WTC11 (cell line): ENCODE measurements around the gene FGR. TPM values are rescaled to one million over a fixed set of nuclear protein-coding genes. Genes with fewer than 3 reads are reported as not detected.
A peak's percentile ranks its signal among the peaks of the same experiment; 100 is the strongest.
"Not testable (repeated sequence)": the region's sequence is repeated elsewhere in the genome, so short reads cannot be mapped to it uniquely, and the experiment has no call there.

Experiments used
- ATAC-seq: fragments of 200-7000 bp; cut with Tn5 transposase; 2 replicates; pipeline ENCODE4 v1.10.0; 2021; ENCODE audit warnings: mild to moderate bottlenecking, moderate library complexity
- CTCF ChIA-PET: fragments of 300-600 bp; sonication (Branson Sonifier 250); formaldehyde crosslinking; loops from one replicate; lab custom pipeline; 2021; ENCODE audit warnings: antibody characterized with exemption; lab: Charles Lee
- POLR2A ChIA-PET: fragments of 350-600 bp; sonication (Branson Sonifier 250); formaldehyde crosslinking; loops from one replicate; lab custom pipeline; 2021; ENCODE audit warnings: antibody characterized with exemption; lab: Charles Lee
- DNase-seq: peaks from one replicate; pipeline ENCODE4 v3.0.0; 2021; ENCODE audit warnings: low spot score
- H3K27ac Mint-ChIP-seq: 2 replicates; pipeline ENCODE4 v1.8.0; 2021; ENCODE audit warnings: mixed read lengths
- H3K27me3 Mint-ChIP-seq: 2 replicates; pipeline ENCODE4 v1.8.0; 2021; ENCODE audit warnings: low read depth, mild to moderate bottlenecking, moderate library complexity, mixed read lengths
- H3K36me3 Mint-ChIP-seq: 2 replicates; pipeline ENCODE4 v1.8.0; 2021; ENCODE audit warnings: mixed read lengths
- H3K4me1 Mint-ChIP-seq: 2 replicates; pipeline ENCODE4 v1.8.0; 2022; ENCODE audit warnings: mixed read lengths
- H3K4me3 Mint-ChIP-seq: 2 replicates; pipeline ENCODE4 v1.8.0; 2021; ENCODE audit warnings: mild to moderate bottlenecking, moderate library complexity, mixed read lengths
- H3K9me3 Mint-ChIP-seq: 2 replicates; pipeline ENCODE4 v1.8.0; 2021; ENCODE audit warnings: mixed read lengths
- CREB1 ChIP-seq: sonication (generic); formaldehyde crosslinking; IDR thresholded peaks from 2 replicates; pipeline ENCODE4 v1.8.0; 2023; ENCODE audit warnings: mild to moderate bottlenecking, missing genetic modification reagents
- CREM ChIP-seq: sonication (generic); formaldehyde crosslinking; IDR thresholded peaks from 2 replicates; pipeline ENCODE4 v1.8.1; 2022; ENCODE audit warnings: mild to moderate bottlenecking, missing genetic modification reagents, moderate library complexity
- ESRRA ChIP-seq: sonication (generic); formaldehyde crosslinking; IDR thresholded peaks from 2 replicates; pipeline ENCODE4 v1.8.1; 2022; ENCODE audit warnings: mild to moderate bottlenecking, missing genetic modification reagents, borderline replicate concordance
- GABPB1 ChIP-seq: sonication (generic); formaldehyde crosslinking; IDR thresholded peaks from 2 replicates; pipeline ENCODE4 v1.8.1; 2023; ENCODE audit warnings: mild to moderate bottlenecking, missing genetic modification reagents
- MXD4 ChIP-seq: fragments of 250-450 bp; sonication (Bioruptor Pico); IDR thresholded peaks from 2 replicates; pipeline ENCODE4 v1.8.0; 2021; ENCODE audit warnings: mild to moderate bottlenecking, moderate library complexity, borderline replicate concordance
- MYBL2 ChIP-seq: sonication (generic); formaldehyde crosslinking; IDR thresholded peaks from 2 replicates; pipeline ENCODE4 v1.8.1; 2023; ENCODE audit warnings: mild to moderate bottlenecking, moderate library complexity, missing genetic modification reagents
- NFYB ChIP-seq: sonication (generic); formaldehyde crosslinking; conservative IDR thresholded peaks from 2 replicates; pipeline ENCODE4 v1.8.0; 2022; ENCODE audit warnings: low read depth, missing genetic modification reagents
- NR3C1 ChIP-seq: sonication (generic); formaldehyde crosslinking; conservative IDR thresholded peaks from 2 replicates; pipeline ENCODE4 v1.8.1; 2023; ENCODE audit warnings: low read depth, mild to moderate bottlenecking, missing genetic modification reagents
- RELA ChIP-seq: sonication (generic); formaldehyde crosslinking; IDR thresholded peaks from 2 replicates; pipeline ENCODE4 v1.8.1; 2022; ENCODE audit warnings: missing genetic modification reagents, mild to moderate bottlenecking, borderline replicate concordance
- SMAD4 ChIP-seq: sonication (generic); formaldehyde crosslinking; IDR thresholded peaks from 2 replicates; pipeline ENCODE4 v1.8.0; 2022; ENCODE audit warnings: mild to moderate bottlenecking, missing genetic modification reagents
- TEAD1 ChIP-seq: sonication (generic); formaldehyde crosslinking; IDR thresholded peaks from 2 replicates; pipeline ENCODE4 v1.8.0; 2022; ENCODE audit warnings: mild to moderate bottlenecking, missing genetic modification reagents
- ZBTB21 ChIP-seq: sonication (generic); formaldehyde crosslinking; IDR thresholded peaks from 2 replicates; pipeline ENCODE4 v1.8.1; 2023; ENCODE audit warnings: mild to moderate bottlenecking, missing genetic modification reagents, borderline replicate concordance
- ZNF396 ChIP-seq: fragments of 250-450 bp; sonication (Bioruptor Pico); IDR thresholded peaks from 2 replicates; pipeline ENCODE4 v1.8.0; 2021; ENCODE audit warnings: mild to moderate bottlenecking, moderate library complexity, borderline replicate concordance
- ZNF416 ChIP-seq: fragments of 250-450 bp; sonication (Bioruptor Pico); IDR thresholded peaks from 2 replicates; pipeline ENCODE4 v1.9.0; 2021; ENCODE audit warnings: mild to moderate bottlenecking, inconsistent platforms
- ZNF671 ChIP-seq: fragments of 250-450 bp; sonication (Bioruptor Pico); IDR thresholded peaks from 2 replicates; pipeline ENCODE4 v1.8.0; 2021; ENCODE audit warnings: mild to moderate bottlenecking
- total RNA-seq: library from RNA; stranded (reverse); gene quantifications from 3 replicates; pipeline ENCODE4 v1.2.3, GENCODE V29; 2021
- TF ChIP-seq, protein P1 (sequence below): sonication (generic); formaldehyde crosslinking; IDR thresholded peaks from 2 replicates; pipeline ENCODE4 v1.8.1; 2023; ENCODE audit warnings: mild to moderate bottlenecking, missing genetic modification reagents
- TF ChIP-seq, protein P2 (sequence below): fragments of 250-450 bp; sonication (Bioruptor Pico); IDR thresholded peaks from 2 replicates; pipeline ENCODE4 v1.9.0; 2021; ENCODE audit warnings: mild to moderate bottlenecking
- TF ChIP-seq, protein P3 (sequence below): fragments of 200-600 bp; IDR thresholded peaks from 2 replicates; pipeline ENCODE4 v1.8.0; 2022; ENCODE audit warnings: antibody characterized with exemption
- TF ChIP-seq, protein P4 (sequence below): sonication (generic); formaldehyde crosslinking; IDR thresholded peaks from 2 replicates; pipeline ENCODE4 v1.8.1; 2022; ENCODE audit warnings: low read depth, missing genetic modification reagents, borderline replicate concordance
- TF ChIP-seq, protein P5 (sequence below): sonication (generic); formaldehyde crosslinking; IDR thresholded peaks from 2 replicates; pipeline ENCODE4 v1.8.0; 2023; ENCODE audit warnings: missing genetic modification reagents
- TF ChIP-seq, protein P6 (sequence below): sonication (generic); formaldehyde crosslinking; conservative IDR thresholded peaks from 2 replicates; pipeline ENCODE4 v1.8.1; 2022; ENCODE audit warnings: mild to moderate bottlenecking, missing genetic modification reagents

The FGR gene
- total RNA-seq, 1 experiment from 2014 or later: 0.77 TPM

DNA sequence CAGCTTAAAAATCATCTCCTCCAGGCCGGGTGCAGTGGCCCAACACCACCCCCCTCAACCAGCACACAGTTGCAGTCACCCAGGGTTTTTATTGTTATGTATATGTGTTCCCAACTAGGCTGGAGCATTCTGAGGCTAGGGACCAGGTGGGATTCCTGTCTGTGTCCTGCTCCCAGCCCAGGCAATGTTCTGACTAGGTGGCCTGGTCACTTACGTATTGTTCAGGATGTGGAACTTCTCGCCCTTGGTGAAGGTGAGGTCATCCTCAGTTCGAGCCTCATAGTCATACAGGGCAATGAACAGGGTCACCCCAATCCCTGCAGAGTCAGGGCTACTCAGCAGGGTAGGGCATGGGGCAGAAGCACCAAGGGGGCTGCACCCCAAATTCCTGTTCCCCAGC is 12.2 kb downstream of the FGR start:
- Mint-ChIP-seq H3K9me3 (no peaks in the 10 kb centered on the region), H3K36me3 (no peaks in the 10 kb centered on the region), H3K4me3 (no peak overlapping the region), H3K4me1 (peaks cover 15% of the 10 kb centered on the region), H3K27ac (no peak overlapping the region), H3K27me3 (no peaks in the 10 kb centered on the region)
- ChIA-PET POLR2A (no interaction called here), CTCF (interaction anchor here (0.5 to 2.6 kb wide), 6 partner anchors 19 to 255 kb away, joined by 3 to 16 read pairs (median 6); no protein-coding TSS in a partner anchor)
- peak; percentile 84 for ATAC-seq
- no peak for DNase-seq
- TF ChIP-seq MYBL2 (CRISPR knock-in tag): no peak
- no peak for TF ChIP-seq MXD4 (CRISPR knock-in tag)
- no peak for TF ChIP-seq ZBTB21 (CRISPR knock-in tag)
- TF ChIP-seq, protein P1, sequence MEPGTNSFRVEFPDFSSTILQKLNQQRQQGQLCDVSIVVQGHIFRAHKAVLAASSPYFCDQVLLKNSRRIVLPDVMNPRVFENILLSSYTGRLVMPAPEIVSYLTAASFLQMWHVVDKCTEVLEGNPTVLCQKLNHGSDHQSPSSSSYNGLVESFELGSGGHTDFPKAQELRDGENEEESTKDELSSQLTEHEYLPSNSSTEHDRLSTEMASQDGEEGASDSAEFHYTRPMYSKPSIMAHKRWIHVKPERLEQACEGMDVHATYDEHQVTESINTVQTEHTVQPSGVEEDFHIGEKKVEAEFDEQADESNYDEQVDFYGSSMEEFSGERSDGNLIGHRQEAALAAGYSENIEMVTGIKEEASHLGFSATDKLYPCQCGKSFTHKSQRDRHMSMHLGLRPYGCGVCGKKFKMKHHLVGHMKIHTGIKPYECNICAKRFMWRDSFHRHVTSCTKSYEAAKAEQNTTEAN (CRISPR knock-in tag): no peak
- TF ChIP-seq, protein P2, sequence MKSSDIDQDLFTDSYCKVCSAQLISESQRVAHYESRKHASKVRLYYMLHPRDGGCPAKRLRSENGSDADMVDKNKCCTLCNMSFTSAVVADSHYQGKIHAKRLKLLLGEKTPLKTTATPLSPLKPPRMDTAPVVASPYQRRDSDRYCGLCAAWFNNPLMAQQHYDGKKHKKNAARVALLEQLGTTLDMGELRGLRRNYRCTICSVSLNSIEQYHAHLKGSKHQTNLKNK (CRISPR knock-in tag): no peak
- TF ChIP-seq RELA (CRISPR knock-in tag): no peak
- TF ChIP-seq ZNF416: no peak
- no peak for TF ChIP-seq CREB1 (CRISPR knock-in tag)
- no peak for TF ChIP-seq ZNF396 (CRISPR knock-in tag)
- TF ChIP-seq SMAD4: no peak
- TF ChIP-seq NR3C1 (CRISPR knock-in tag): no peak
- TF ChIP-seq CREM (CRISPR knock-in tag): no peak
- TF ChIP-seq, protein P3, sequence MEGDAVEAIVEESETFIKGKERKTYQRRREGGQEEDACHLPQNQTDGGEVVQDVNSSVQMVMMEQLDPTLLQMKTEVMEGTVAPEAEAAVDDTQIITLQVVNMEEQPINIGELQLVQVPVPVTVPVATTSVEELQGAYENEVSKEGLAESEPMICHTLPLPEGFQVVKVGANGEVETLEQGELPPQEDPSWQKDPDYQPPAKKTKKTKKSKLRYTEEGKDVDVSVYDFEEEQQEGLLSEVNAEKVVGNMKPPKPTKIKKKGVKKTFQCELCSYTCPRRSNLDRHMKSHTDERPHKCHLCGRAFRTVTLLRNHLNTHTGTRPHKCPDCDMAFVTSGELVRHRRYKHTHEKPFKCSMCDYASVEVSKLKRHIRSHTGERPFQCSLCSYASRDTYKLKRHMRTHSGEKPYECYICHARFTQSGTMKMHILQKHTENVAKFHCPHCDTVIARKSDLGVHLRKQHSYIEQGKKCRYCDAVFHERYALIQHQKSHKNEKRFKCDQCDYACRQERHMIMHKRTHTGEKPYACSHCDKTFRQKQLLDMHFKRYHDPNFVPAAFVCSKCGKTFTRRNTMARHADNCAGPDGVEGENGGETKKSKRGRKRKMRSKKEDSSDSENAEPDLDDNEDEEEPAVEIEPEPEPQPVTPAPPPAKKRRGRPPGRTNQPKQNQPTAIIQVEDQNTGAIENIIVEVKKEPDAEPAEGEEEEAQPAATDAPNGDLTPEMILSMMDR: no peak
- no peak for TF ChIP-seq ESRRA (CRISPR knock-in tag)
- no peak for TF ChIP-seq TEAD1 (CRISPR knock-in tag)
- TF ChIP-seq, protein P4, sequence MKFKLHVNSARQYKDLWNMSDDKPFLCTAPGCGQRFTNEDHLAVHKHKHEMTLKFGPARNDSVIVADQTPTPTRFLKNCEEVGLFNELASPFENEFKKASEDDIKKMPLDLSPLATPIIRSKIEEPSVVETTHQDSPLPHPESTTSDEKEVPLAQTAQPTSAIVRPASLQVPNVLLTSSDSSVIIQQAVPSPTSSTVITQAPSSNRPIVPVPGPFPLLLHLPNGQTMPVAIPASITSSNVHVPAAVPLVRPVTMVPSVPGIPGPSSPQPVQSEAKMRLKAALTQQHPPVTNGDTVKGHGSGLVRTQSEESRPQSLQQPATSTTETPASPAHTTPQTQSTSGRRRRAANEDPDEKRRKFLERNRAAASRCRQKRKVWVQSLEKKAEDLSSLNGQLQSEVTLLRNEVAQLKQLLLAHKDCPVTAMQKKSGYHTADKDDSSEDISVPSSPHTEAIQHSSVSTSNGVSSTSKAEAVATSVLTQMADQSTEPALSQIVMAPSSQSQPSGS (CRISPR knock-in tag): no peak
- TF ChIP-seq NFYB (CRISPR knock-in tag): no peak
- TF ChIP-seq, protein P5, sequence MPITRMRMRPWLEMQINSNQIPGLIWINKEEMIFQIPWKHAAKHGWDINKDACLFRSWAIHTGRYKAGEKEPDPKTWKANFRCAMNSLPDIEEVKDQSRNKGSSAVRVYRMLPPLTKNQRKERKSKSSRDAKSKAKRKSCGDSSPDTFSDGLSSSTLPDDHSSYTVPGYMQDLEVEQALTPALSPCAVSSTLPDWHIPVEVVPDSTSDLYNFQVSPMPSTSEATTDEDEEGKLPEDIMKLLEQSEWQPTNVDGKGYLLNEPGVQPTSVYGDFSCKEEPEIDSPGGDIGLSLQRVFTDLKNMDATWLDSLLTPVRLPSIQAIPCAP (CRISPR knock-in tag): no peak

DNA sequence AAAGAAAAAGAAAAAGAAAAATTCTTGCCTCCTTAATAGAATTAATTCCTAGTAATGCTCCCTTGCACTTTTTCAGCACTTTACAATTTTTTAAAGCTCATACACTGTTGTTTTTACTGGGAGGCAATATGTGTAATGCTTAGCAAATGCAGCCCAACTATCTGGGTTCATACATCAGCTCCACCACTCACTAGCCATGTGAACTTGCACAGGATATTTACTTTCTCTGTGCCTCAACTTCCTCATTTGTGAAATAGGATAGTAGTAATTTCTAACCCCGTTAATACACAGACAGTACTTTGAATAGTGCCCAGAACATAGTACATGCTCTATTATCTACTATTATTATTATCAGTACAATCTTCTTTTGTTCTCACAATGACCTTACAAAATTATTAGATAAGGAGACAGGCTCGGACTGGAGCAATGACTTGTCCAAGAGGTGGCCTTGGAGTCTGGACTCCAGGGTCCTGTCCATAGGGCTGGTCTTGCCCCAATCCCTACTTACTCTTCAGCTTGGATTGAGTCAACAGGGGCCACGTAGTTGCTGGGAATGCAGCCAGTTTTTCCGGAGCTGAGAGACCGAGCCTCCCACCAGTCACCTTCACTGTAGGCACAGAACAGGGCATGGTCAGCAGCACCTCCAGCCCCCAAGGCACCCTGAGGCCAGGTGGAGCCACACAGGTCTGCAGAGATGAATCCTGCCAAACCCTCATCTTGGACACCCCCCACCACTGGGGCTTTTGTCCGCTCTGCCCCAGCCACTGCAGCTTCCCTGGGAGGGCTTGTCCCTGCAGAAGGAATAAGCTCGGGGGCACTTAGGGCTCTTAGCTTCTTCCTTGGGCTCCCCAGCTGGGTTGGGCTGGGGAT is 13.7 kb downstream of the FGR start:
- DNase-seq: no peak
- no peaks in the 10 kb centered on the region for H3K9me3 Mint-ChIP-seq
- ChIA-PET POLR2A (interaction anchor here (0.7 kb wide), 1 partner anchor 76 kb away, joined by 3 read pairs; no protein-coding TSS in a partner anchor), CTCF (interaction anchor here (0.7 to 2.6 kb wide), 7 partner anchors 21 to 322 kb away, joined by 3 to 16 read pairs (median 5); no protein-coding TSS in a partner anchor)
- H3K4me1 Mint-ChIP-seq: peaks cover 22% of the 10 kb centered on the region
- H3K4me3 Mint-ChIP-seq: no peak overlapping the region
- H3K36me3 Mint-ChIP-seq: no peaks in the 10 kb centered on the region
- 0 out of 2 replicates have a peak overlapping the region, but pooled peaks have one; percentile 51 for H3K27ac Mint-ChIP-seq
- no peak for ATAC-seq
- TF ChIP-seq, protein P6, sequence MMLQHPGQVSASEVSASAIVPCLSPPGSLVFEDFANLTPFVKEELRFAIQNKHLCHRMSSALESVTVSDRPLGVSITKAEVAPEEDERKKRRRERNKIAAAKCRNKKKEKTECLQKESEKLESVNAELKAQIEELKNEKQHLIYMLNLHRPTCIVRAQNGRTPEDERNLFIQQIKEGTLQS (CRISPR knock-in tag): no peak
- TF ChIP-seq ZNF671 (CRISPR knock-in tag) (no peak), GABPB1 (CRISPR knock-in tag) (no peak)
- peaks cover 2% of the 10 kb centered on the region for H3K27me3 Mint-ChIP-seq

DNA sequence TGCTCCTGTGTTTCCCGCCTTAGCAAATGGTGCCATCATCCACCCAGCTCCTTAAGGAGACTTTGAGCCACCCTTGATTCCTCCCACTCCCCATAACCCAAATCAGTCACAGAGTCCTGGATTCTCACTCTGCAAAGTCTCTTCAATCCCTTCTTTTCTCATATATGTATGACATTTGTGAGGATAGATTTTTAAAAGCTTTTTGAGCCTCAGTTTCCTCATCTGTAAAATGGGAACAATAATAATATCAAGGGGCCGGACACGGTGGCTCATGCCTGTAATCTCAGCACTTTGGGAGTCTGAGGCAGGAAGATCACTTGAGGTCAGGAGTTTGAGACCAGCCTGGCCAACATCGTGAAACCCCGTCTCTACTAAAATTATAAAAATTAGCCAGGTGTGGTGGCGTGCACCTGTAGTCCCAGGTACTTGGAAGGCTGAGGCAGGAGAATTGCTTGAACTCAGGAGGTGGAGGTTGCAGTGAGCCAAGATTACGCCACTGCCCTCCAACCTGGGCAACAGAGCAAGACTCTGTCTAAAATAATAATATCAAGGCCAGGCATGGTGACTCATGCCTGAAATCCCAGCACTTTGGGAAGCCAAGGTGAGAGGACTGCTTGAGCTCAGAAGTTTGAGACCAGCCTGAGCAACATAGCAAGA is 15.1 kb downstream of the FGR start:
- H3K9me3 Mint-ChIP-seq, POLR2A ChIA-PET, ATAC-seq, DNase-seq, H3K27ac Mint-ChIP-seq, H3K36me3 Mint-ChIP-seq, H3K4me3 Mint-ChIP-seq: not testable (repeated sequence)
- Mint-ChIP-seq H3K27me3 (peaks cover 14% of the 10 kb centered on the region), H3K4me1 (peaks cover 27% of the 10 kb centered on the region)
- CTCF ChIA-PET: interaction anchor here (1.0 to 16.7 kb wide), 3 partner anchors 45 to 320 kb away, joined by 3 to 367 read pairs (median 7); no protein-coding TSS in a partner anchor
